AG04450 (cell line): ENCODE results near the gene CEP295NL. TPM values are rescaled to one million over a fixed set of nuclear protein-coding genes. Genes with fewer than 3 reads are reported as not detected.

ENCODE experiments used
- CTCF ChIA-PET: fragments of 300-600, 350-600 bp; formaldehyde crosslinking; extraction: SDS; loops from one replicate; lab custom pipeline; 2022; ENCODE audit warnings: antibody characterized with exemption, inconsistent platforms; lab: Charles Lee
- POLR2A ChIA-PET: fragments of 350-600 bp; formaldehyde crosslinking; extraction: SDS; loops from one replicate; lab custom pipeline; 2021; ENCODE audit warnings: antibody characterized with exemption, inconsistent platforms; lab: Yijun Ruan, JAX
- DNase-seq: peaks from one replicate; pipeline ENCODE4 v3.0.0-alpha.2; 2011; ENCODE audit warnings: low read depth, low spot score
- H3K27ac ChIP-seq: one replicate; pipeline ENCODE4 v1.5.1; 2012; ENCODE audit warnings: low read depth, low read length, control low read depth
- H3K27me3 ChIP-seq: one replicate; pipeline ENCODE4 v1.6.0; 2012; ENCODE audit warnings: low read length; ENCODE audit not compliant: control insufficient read depth, insufficient read depth
- H3K4me3 ChIP-seq: 2 replicates; pipeline ENCODE4 v1.5.1; 2011; ENCODE audit warnings: mild to moderate bottlenecking, low read depth, low read length, control low read depth
- H3K9me3 ChIP-seq: 2 replicates; pipeline ENCODE4 v1.5.1; 2012; ENCODE audit warnings: low read length; ENCODE audit not compliant: control insufficient read depth, insufficient read depth
- CTCF ChIP-seq: IDR thresholded peaks from 2 replicates; pipeline ENCODE4 v1.5.1; 2011; ENCODE audit warnings: low read depth, low read length, control low read depth, inconsistent platforms
- polyA plus RNA-seq: library from polyadenylated mRNA; depleted of rRNA; stranded (reverse); fragments of >200 nt; gene quantifications from 2 replicates; pipeline ENCODE4 v1.2.3, GENCODE V29; 2011

CEP295NL gene
- polyA plus RNA-seq, 1 experiment, result 0.11 TPM

GRCh38 chr17:78944026-78944425, 41.0 kb upstream of the CEP295NL start:
- no peak overlapping the region for H3K27ac ChIP-seq
- no peak for TF ChIP-seq CTCF
- no peak for DNase-seq
- ChIA-PET POLR2A (no interaction called here), CTCF (interaction anchor here (1.5 kb wide), 1 partner anchor 27 kb away, joined by 9 read pairs; no protein-coding TSS in a partner anchor)
- H3K27me3 ChIP-seq, result no peaks in the 10 kb centered on the region
- no peak overlapping the region for H3K4me3 ChIP-seq
- no peaks in the 10 kb centered on the region; the same call in 1 of the 2 replicates for H3K9me3 ChIP-seq

- Histone ChIP-seq H3K4me3 (no peak overlapping the region), H3K9me3 (no peaks in the 10 kb centered on the region; the same call in 1 of the 2 replicates), H3K27me3 (no peaks in the 10 kb centered on the region), H3K27ac (no peak overlapping the region)
- ChIA-PET CTCF (interaction anchor here (1.2 to 1.3 kb wide), 2 partner anchors 31 to 75 kb away, joined by 4 to 5 read pairs; no protein-coding TSS in a partner anchor), POLR2A (interaction anchor here (1.4 kb wide), 1 partner anchor 13 kb away, joined by 4 read pairs; no protein-coding TSS in a partner anchor)
- no peak for TF ChIP-seq CTCF
- no peak for DNase-seq
These were observed 37.7 kb upstream of the CEP295NL start for GRCh38 chr17:78940708-78941107.

- Histone ChIP-seq H3K27ac (no peak overlapping the region), H3K27me3 (no peaks in the 10 kb centered on the region), H3K9me3 (no peaks in the 10 kb centered on the region; the same call in 1 of the 2 replicates), H3K4me3 (no peak overlapping the region)
- ChIA-PET POLR2A (interaction anchor here (1.4 kb wide), 1 partner anchor 13 kb away, joined by 4 read pairs; no protein-coding TSS in a partner anchor), CTCF (interaction anchor here (1.2 to 1.3 kb wide), 2 partner anchors 31 to 75 kb away, joined by 4 to 5 read pairs; no protein-coding TSS in a partner anchor)
- TF ChIP-seq CTCF, result no peak
- no peak for DNase-seq
These were observed 37.3 kb upstream of the CEP295NL start for GRCh38 chr17:78940258-78940657.

- Histone ChIP-seq H3K27me3 (no peaks in the 10 kb centered on the region), H3K4me3 (no peak overlapping the region), H3K9me3 (no peaks in the 10 kb centered on the region; the same call in 1 of the 2 replicates), H3K27ac (no peak overlapping the region)
- no peak for DNase-seq
- ChIA-PET CTCF (interaction anchor here (1.3 kb wide), 1 partner anchor 74 kb away, joined by 4 read pairs; no protein-coding TSS in a partner anchor), POLR2A (interaction anchor here (1.4 kb wide), 1 partner anchor 14 kb away, joined by 4 read pairs; no protein-coding TSS in a partner anchor)
- no peak for TF ChIP-seq CTCF
These were observed 36.6 kb upstream of the CEP295NL start for GRCh38 chr17:78939615-78940014.

GRCh38 chr17:78937561-78937960, 34.6 kb upstream of the CEP295NL start:
- no peak for DNase-seq
- CTCF ChIA-PET, result interaction anchor here (1.2 kb wide), 1 partner anchor 34 kb away, joined by 5 read pairs; no protein-coding TSS in a partner anchor
- Histone ChIP-seq H3K4me3 (no peak overlapping the region), H3K9me3 (no peaks in the 10 kb centered on the region; the same call in 1 of the 2 replicates), H3K27me3 (no peaks in the 10 kb centered on the region), H3K27ac (no peak overlapping the region)
- no peak for TF ChIP-seq CTCF
- POLR2A ChIA-PET, result interaction anchor here (0.5 kb wide), 1 partner anchor 14 kb away, joined by 3 read pairs; no protein-coding TSS in a partner anchor
